ACHN (cell line): ENCODE measurements around the gene SULT1A3.
A peak's percentile ranks its signal among the peaks of the same experiment; 100 is the strongest.
"Not testable (repeated sequence)": the region's sequence is repeated elsewhere in the genome, so short reads cannot be mapped to it uniquely, and the experiment has no call there.

Experiments
- DNase-seq: peaks from one replicate; pipeline ENCODE4 v3.0.0-alpha.2; 2015
- in situ Hi-C: cut with HindIII; loops from 2 replicates; pipeline ENCODE4 v1.10.0; 2017; ENCODE audit warnings: low sequenced_read_pairs, low pct_ligation_motif_present, low pct_unique_long_range_greater_than_20kb

The SULT1A3 gene

GRCh38 chr16:30199049-30199448 lies at the start of gene SULT1A3:
TSS of gene SULT1A3 (plus strand) at chr16:30199255. CDS start at chr16:30200729, 1,474 bp downstream.
- DNase-seq, in situ Hi-C loops: not testable (repeated sequence)

GRCh38 chr16:30151091-30151490 lies 48.0 kb upstream of the SULT1A3 start:
- no peak for DNase-seq
- in situ Hi-C loops = no loop called here

GRCh38 chr16:30152517-30152916 lies 46.5 kb upstream of the SULT1A3 start:
- in situ Hi-C loops = no loop called here
- no peak for DNase-seq

- DNase-seq = no peak
- in situ Hi-C loops = no loop called here
These were observed 43.9 kb upstream of the SULT1A3 start for GRCh38 chr16:30155188-30155587.

GRCh38 chr16:30157214-30157613 lies 41.8 kb upstream of the SULT1A3 start:
- in situ Hi-C loops = no loop called here

GRCh38 chr16:30163538-30163937 lies 35.5 kb upstream of the SULT1A3 start:
- no peak for DNase-seq
- in situ Hi-C loops = no loop called here

More at GRCh38 chr16:30157214-30157613, 41.8 kb upstream of the SULT1A3 start:
- no peak for DNase-seq

- in situ Hi-C loops = no loop called here
- DNase-seq = no peak
These were observed 32.7 kb upstream of the SULT1A3 start for GRCh38 chr16:30166202-30166902.

- in situ Hi-C loops, DNase-seq: not testable (repeated sequence)
These were observed 30.3 kb upstream of the SULT1A3 start for GRCh38 chr16:30168746-30169145.

- DNase-seq, in situ Hi-C loops: not testable (repeated sequence)
These were observed 29.6 kb upstream of the SULT1A3 start for GRCh38 chr16:30169416-30169815.

- in situ Hi-C loops = not testable (repeated sequence)
These were observed 28.9 kb upstream of the SULT1A3 start for GRCh38 chr16:30170145-30170544.

GRCh38 chr16:30173054-30173453 lies 26.0 kb upstream of the SULT1A3 start:
- in situ Hi-C loops = no loop called here
- DNase-seq = no peak

More at GRCh38 chr16:30170145-30170544, 28.9 kb upstream of the SULT1A3 start:
- DNase-seq = not testable (repeated sequence)

- DNase-seq, in situ Hi-C loops: not testable (repeated sequence)
These were observed 22.2 kb upstream of the SULT1A3 start for GRCh38 chr16:30176876-30177275.

GRCh38 chr16:30179195-30179594 lies 19.9 kb upstream of the SULT1A3 start:
- no peak for DNase-seq
- in situ Hi-C loops = no loop called here

GRCh38 chr16:30179931-30180330 lies 19.1 kb upstream of the SULT1A3 start:
- in situ Hi-C loops = no loop called here
- no peak for DNase-seq

GRCh38 chr16:30180741-30181140 lies 18.3 kb upstream of the SULT1A3 start:
- DNase-seq = no peak
- in situ Hi-C loops = no loop called here

- DNase-seq = peak; percentile 81
- in situ Hi-C loops = no loop called here
These were observed 15.6 kb upstream of the SULT1A3 start, which contains the start of gene CORO1A for GRCh38 chr16:30183233-30184095. TSS of gene CORO1A (plus strand) at chr16:30183602. CDS start at chr16:30185210, 1,608 bp downstream.

- in situ Hi-C loops = no loop called here
- no peak for DNase-seq
These were observed 14.8 kb upstream of the SULT1A3 start for GRCh38 chr16:30184096-30184890.

- DNase-seq = no peak
- in situ Hi-C loops = no loop called here
These were observed 14.0 kb upstream of the SULT1A3 start for GRCh38 chr16:30184891-30185682.
